Thymus (tissue), 11 donors: ENCODE results near the gene ZFY. TPM values are rescaled to one million over a fixed set of nuclear protein-coding genes. Genes with fewer than 3 reads are reported as not detected.

Experiments used
- DNase-seq, 9 donors: peaks; one replicate each; pipeline ENCODE4 v3.0.0-alpha.2; 2013; ENCODE audit warnings: low spot score in 9 of 9, low read depth in 6 of 9, missing footprints in 1 of 9
- H3K27ac ChIP-seq, 2 donors: one replicate each; pipeline ENCODE4 v1.5.1; 2013; ENCODE audit warnings: control low read depth in 1 of 2, low read depth in 1 of 2, low read length in 1 of 2, mild to moderate bottlenecking in 1 of 2, moderate library complexity in 1 of 2
- H3K27me3 ChIP-seq, 2 donors: one replicate each; pipeline ENCODE4 v1.5.1; 2013; ENCODE audit warnings: low read length in 1 of 2; ENCODE audit not compliant: control insufficient read depth in 2 of 2, insufficient read depth in 1 of 2
- H3K36me3 ChIP-seq, 2 donors: one replicate each; pipeline ENCODE4 v1.5.1; 2013; ENCODE audit warnings: low read length in 1 of 2, mild to moderate bottlenecking in 1 of 2, moderate library complexity in 1 of 2; ENCODE audit not compliant: control insufficient read depth in 2 of 2, insufficient read depth in 2 of 2
- H3K4me1 ChIP-seq, 2 donors: one replicate each; pipeline ENCODE4 v1.5.1; 2013; ENCODE audit warnings: low read length in 2 of 2; ENCODE audit not compliant: control insufficient read depth in 2 of 2, insufficient read depth in 2 of 2
- H3K4me3 ChIP-seq, 2 donors: one replicate each; pipeline ENCODE4 v1.5.1; 2013; ENCODE audit warnings: low read length in 2 of 2, control low read depth in 1 of 2, mild to moderate bottlenecking in 1 of 2
- H3K9me3 ChIP-seq, 2 donors: one replicate each; pipeline ENCODE4 v1.5.1; 2013; ENCODE audit warnings: low read length in 1 of 2, mild to moderate bottlenecking in 1 of 2; ENCODE audit not compliant: control insufficient read depth in 2 of 2, insufficient read depth in 1 of 2
- WGBS: extraction: QIAGEN DNeasy Blood & Tissue Kit; methylation state at CpG from one replicate; pipeline ENCODE4 v1.1.7; 2013; 5-methylcytosine and 5-hydroxymethylcytosine counted together
- polyA plus RNA-seq: library from polyadenylated mRNA; stranded (reverse); fragments of 200-250 nt; gene quantifications from one replicate; pipeline ENCODE4 v1.2.3, GENCODE V29; 2013
- total RNA-seq: library from RNA; stranded (reverse); fragments of 120-200 nt; gene quantifications from one replicate; pipeline ENCODE4 v1.2.4, GENCODE V29; 2013
- donor health status: healthy.

The ZFY gene
- total and polyA plus RNA-seq, 2 donors, result 9.8 TPM; not detected in 1

DNA sequence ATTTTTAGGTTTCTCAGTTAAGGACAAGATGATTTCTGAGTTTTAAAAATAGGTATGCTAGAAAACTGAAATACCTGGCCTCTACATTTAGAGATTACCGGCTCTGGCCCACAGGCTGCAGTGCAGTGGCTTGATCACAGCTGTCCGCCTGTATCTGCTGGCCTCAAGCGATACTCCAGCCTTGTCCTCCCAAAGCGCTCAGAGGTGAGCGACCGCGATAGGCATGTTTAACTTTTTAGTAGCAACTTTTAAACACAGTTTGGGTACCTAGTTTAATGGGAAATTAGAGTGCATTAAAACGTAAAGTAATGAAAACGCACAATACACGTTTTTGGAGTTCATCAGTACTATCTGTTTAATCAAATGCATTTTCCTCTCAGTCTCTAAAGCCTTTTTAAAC, 1.1 kb upstream of the ZFY start:
- no peaks in the 10 kb centered on the region for H3K27me3 ChIP-seq
- H3K36me3 ChIP-seq, result no peaks in the 10 kb centered on the region
- H3K27ac ChIP-seq, result peak overlapping the region in 1 of 2 donors; percentile 52
- peaks cover 0 to 2% of the 10 kb centered on the region in 2 donors for H3K4me1 ChIP-seq
- peak overlapping the region in 1 of 2 donors; percentile 72 for H3K4me3 ChIP-seq
- WGBS, result 45% methylated on average over 10 of the region's 10 CpGs
- no peaks in the 10 kb centered on the region for H3K9me3 ChIP-seq
- peak in 1 of 9 donors; percentile 5 for DNase-seq

DNA sequence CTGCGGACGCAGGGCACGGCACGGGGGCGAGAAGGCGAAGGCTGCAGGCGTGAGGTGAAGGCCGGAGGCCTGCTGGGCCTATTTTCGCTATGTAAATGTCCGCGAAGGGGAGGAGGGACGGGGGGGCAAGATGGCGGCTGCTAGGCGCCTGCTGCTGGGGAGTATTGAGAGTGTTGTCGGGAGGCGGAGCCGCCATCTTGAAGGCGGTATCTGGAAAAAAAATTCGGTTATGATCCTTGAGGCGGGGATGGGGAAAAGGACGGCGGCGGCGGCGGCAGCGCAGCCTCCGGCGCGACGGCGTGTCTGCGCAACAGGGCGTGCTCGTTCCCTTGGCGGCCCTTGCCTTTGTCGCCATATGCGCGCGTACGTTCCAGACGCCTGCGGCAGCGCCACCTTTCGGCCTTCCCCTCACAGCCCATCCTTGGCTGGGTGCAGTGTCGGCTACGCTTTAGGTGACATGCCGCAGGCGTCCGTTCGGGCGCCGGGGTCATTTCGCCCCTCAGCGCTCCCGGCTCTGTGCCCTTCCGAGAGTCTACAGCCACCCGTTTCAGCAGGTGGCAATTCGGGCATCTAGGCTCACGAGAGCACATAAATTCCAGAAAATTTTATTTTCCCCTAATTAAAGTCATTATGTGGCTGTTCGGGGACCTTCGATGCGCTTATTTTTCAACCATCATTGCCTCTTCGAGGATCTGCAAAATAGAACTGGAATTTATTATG, 695 bp downstream of the ZFY start:
- H3K4me1 ChIP-seq, result peaks cover 0 to 2% of the 10 kb centered on the region in 2 donors
- H3K4me3 ChIP-seq, result peak overlapping the region in 1 of 2 donors; percentile 72
- H3K27me3 ChIP-seq, result no peaks in the 10 kb centered on the region
- under 1% methylated on average over 63 of the region's 63 CpGs for WGBS
- H3K36me3 ChIP-seq, result no peaks in the 10 kb centered on the region
- DNase-seq, result peak in 5 of 9 donors; percentile 72 to 87 (median 79)
- peak overlapping the region in 1 of 2 donors; percentile 100 for H3K27ac ChIP-seq
- no peaks in the 10 kb centered on the region for H3K9me3 ChIP-seq

DNA sequence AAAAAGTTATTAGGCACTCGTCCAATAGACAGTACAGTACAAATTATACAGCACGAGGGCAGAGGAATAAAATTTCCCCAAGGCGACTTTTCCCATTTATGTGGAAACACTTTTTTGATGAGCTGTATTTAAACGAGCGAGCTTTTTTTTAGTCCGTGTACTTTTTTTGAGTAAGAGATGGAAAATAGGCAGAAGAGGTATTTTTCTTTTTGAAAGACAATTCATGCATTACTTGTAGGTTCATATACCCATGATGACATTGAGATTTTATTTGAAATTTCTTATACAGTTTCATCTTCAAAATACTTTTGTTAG, 1.2 kb downstream of the ZFY start:
- Histone ChIP-seq H3K27ac (peak overlapping the region in 1 of 2 donors; percentile 100), H3K9me3 (no peaks in the 10 kb centered on the region), H3K4me3 (peak overlapping the region in 1 of 2 donors; percentile 72), H3K4me1 (peaks cover 0 to 2% of the 10 kb centered on the region in 2 donors), H3K27me3 (no peaks in the 10 kb centered on the region), H3K36me3 (no peaks in the 10 kb centered on the region)
- WGBS, result 2% methylated on average over 6 of the region's 6 CpGs
- no peak for DNase-seq

DNA sequence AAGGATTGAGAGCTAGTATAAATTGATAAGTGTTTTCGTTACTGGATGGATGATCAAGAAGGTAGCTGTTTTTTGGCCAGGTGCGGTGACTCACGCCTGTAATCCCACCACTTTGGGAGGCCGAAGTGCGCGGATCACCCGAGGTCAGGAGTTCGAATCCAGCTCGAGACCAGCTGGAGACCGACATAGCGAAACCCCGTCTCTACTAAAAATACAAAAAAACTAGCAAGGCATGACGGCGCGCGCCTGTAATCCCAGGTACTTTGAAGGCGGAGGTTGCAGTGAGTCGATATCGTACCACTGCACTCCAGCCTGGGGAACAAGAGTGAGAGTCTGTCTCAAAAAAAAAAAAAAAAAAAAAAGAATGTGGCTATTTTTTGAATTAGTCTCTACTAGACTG, 2.0 kb downstream of the ZFY start:
- no peaks in the 10 kb centered on the region for H3K9me3 ChIP-seq
- no peaks in the 10 kb centered on the region for H3K36me3 ChIP-seq
- no peaks in the 10 kb centered on the region for H3K27me3 ChIP-seq
- H3K27ac ChIP-seq, result no peak overlapping the region
- 93% methylated on average over 19 of the region's 19 CpGs for WGBS
- H3K4me1 ChIP-seq, result peaks cover 0 to 2% of the 10 kb centered on the region in 2 donors
- DNase-seq, result no peak
- peak overlapping the region in 1 of 2 donors; percentile 72 for H3K4me3 ChIP-seq

DNA sequence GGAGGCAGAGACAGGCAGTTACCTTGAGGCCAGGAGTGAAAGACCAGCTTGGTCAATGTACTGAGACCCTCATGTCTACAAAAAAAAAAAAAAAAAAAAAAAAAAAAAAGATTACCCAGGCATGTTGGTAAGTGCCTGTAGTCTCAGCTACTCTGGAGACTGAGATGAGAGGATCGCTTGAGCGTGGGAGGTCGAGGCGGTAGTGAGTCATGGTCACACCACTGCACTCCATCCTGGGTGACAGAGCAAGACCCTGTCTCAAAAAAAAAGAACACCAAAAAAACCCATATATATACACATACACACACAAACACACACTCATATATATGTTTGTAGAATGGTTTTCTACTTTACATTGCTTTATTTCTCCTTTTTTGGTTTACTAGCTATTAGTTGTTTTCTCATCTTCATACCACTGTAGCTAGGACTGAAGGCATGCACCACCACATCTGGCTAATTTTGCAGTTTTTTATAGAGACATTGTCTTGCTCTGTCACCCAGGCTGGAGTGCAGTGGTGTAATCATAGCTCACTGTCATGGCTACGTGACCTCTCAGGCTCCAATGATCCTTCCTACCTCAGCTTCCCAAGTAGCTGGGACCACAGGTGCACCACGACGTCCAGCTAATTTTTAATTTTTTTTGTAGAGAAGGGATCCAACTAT, 14.5 kb downstream of the ZFY start:
- no peak overlapping the region for H3K4me3 ChIP-seq
- H3K27me3 ChIP-seq, result no peaks in the 10 kb centered on the region
- H3K27ac ChIP-seq, result no peak overlapping the region
- DNase-seq, result no peak
- WGBS, result 89% methylated on average over 7 of the region's 7 CpGs
- no peaks in the 10 kb centered on the region for H3K9me3 ChIP-seq
- H3K4me1 ChIP-seq, result peaks cover 0 to 3% of the 10 kb centered on the region in 2 donors
- no peaks in the 10 kb centered on the region for H3K36me3 ChIP-seq

DNA sequence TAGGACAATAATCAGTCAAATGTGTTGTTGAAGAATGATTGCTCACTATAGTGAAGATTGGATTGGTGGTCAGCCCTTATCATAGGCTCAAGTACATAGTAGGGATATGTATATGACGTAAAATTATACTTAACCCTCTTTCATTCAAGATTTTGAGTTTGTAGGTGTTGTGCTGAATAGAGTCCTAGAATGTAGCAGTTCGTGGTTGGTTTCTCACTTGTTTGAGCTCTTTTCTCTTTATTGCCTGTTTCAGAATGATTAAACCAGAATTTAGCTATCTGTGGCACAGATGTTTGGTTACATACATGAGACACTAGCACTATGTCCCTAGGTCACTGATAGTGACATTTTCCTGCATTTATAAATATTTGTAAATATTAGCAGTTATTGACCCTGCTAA, 15.5 kb downstream of the ZFY start:
- Histone ChIP-seq H3K27me3 (no peaks in the 10 kb centered on the region), H3K27ac (no peak overlapping the region), H3K36me3 (no peaks in the 10 kb centered on the region), H3K4me1 (no peaks in the 10 kb centered on the region), H3K9me3 (no peaks in the 10 kb centered on the region), H3K4me3 (no peak overlapping the region)
- 90% methylated on average over 2 of the region's 2 CpGs for WGBS
- no peak for DNase-seq

DNA sequence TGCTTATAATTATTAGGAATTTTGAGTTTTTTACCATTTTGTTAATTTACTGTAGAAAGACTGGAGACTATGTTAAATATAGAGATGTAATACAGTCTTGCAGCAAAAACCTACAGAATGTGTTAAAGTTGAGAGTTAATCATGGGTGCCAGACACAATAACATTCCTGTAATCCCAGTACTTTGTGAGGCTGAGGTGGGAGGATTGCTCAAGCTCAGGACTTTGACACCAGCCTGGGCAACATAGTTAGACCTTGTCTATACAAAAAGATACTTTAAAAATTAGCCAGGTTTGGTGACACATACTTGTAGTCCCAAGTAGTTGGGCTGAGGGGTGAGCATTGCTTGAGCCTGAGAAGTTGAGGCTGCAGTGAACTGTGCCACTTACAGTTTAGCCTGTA, 17.7 kb downstream of the ZFY start:
- Histone ChIP-seq H3K27me3 (no peaks in the 10 kb centered on the region), H3K27ac (no peak overlapping the region), H3K9me3 (no peaks in the 10 kb centered on the region), H3K4me1 (no peaks in the 10 kb centered on the region), H3K36me3 (no peaks in the 10 kb centered on the region), H3K4me3 (no peak overlapping the region)
- no peak for DNase-seq

DNA sequence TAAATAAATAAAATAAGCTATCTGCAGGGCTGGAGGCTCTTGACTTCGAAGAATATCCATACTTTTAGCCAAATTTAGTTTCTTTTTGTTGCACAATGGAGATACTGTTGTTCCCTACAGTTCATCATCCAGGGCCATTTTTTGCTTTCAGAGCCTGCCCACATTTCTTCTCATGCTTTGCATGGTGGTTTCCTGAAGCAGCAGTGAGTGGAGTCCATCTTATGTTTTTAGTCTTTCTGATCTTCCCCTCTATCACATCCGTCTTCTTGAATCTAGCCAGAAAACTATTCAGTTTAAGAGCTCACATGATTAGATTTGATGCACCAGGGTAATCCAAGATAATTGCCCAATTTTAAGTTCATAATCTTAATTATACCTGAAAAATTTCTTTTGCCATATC, 19.6 kb downstream of the ZFY start:
- Histone ChIP-seq H3K4me1 (no peaks in the 10 kb centered on the region), H3K36me3 (no peaks in the 10 kb centered on the region), H3K9me3 (no peaks in the 10 kb centered on the region), H3K27ac (no peak overlapping the region), H3K4me3 (no peak overlapping the region), H3K27me3 (no peaks in the 10 kb centered on the region)
- WGBS, result 93% methylated on average over 2 of the region's 2 CpGs
- no peak for DNase-seq

DNA sequence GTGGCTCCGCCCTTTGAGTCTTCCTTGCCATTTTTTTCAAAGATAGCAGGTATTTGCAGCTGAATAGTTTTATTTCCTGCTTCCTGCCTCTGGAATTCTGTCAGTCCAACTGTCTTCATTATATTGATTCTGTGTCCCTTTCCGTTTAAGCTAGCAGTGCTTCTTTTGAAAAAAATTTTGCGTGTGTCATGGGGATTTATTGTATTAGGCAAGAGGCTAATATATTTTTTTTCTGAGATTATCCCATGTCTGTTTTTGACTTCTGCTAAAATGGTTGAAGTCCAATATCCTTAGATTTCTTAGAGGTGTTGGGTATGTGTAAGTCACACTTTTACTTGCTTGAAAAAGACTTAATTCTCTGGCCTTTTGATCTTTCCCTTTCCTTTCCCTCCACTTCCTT, 20.4 kb downstream of the ZFY start:
- H3K27me3 ChIP-seq, result no peaks in the 10 kb centered on the region
- no peak overlapping the region for H3K27ac ChIP-seq
- H3K4me3 ChIP-seq, result no peak overlapping the region
- no peaks in the 10 kb centered on the region for H3K4me1 ChIP-seq
- no peaks in the 10 kb centered on the region for H3K9me3 ChIP-seq
- no peak for DNase-seq
- no peaks in the 10 kb centered on the region for H3K36me3 ChIP-seq
- 97% methylated on average over 3 of the region's 3 CpGs for WGBS
